Measurements from ENCODE around the gene ZNF385A.

- TF ChIP-seq CTCF (conservative IDR thresholded peaks at IDR 0.05; ENCODE audit: low read length), result peak; percentile 96
- TF ChIP-seq EZH2phosphoT487 (IDR thresholded peaks at IDR 0.05; ENCODE audit: borderline replicate concordance, low read depth, low read length), result no peak
Measured at GRCh38 chr12:54360717-54361456, 23.6 kb downstream of the ZNF385A start.

Data from OCI-LY7 (cell line).